NCI-H526 treated with DMSO at 0.1 percent for 48 hours (cell line): ENCODE results near the gene SPTSSB.

ENCODE experiments used
- DNase-seq: peaks from one replicate; lab custom pipeline; 2025; lab: John Stamatoyannopoulos, UW

Gene SPTSSB

DNA sequence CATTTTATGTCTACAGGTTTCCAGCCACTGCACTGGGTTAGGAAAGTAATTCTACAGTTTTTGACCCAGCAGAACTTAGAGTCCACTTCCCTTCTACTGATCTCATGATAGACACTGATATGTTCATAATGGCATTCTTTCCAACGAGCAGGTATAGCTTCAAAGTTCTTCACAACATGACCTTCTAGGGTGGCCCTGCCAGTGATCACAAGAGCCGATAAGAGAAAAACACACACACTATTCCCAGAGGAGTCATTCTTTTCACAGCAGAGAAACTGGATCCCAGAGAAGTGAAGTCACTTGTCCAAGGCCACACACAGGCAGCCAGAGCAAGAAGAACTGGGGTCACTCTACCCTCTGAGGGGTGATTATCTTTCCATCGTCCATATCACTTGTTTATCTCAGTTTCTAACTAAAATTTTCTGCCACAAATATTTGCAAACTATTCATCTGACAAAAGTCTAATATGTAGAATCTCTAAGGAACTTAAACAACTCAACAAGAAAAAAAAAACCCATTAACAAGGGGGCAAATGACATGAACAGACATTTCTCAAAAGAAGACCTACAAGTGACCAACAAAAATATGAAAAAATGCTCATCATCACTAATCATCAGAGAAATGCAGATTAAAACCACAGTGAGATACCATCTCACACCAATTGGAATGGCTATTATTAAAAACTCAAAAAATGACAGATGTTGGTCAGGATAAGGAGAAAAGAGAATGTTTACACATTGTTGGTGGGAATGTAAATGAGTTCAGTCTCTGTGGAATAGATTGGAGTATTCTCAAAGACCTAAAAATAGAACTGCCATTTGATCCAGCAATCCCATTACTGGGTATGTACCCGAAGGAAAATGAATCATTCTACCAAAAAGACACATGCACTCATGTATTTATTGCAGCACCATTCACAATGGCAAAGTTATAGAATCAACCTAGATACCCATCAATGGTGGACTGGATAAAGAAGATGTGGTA lies 31.5 kb downstream of the SPTSSB start:
- DNase-seq: peak; percentile 51

DNA sequence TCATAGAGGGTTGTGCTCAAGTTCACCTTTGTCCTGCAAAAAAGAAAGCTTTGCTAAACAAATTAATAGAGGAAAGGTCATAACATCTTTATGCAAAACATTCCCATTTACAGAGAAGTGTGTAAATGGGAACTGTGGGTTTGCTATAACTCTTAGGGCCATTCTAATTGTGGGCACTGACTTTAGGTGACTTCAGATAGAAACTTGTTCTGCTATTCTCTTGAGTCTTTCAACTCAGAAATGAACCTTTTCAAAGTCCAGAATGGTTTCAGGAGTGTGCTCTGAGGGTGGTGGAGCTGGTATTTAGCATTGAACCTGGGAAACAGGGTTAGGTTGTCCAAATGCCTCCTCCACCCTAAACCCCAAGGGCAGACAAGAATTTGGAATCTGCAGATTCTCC lies 34.0 kb downstream of the SPTSSB start:
- peak; percentile 18 for DNase-seq

DNA sequence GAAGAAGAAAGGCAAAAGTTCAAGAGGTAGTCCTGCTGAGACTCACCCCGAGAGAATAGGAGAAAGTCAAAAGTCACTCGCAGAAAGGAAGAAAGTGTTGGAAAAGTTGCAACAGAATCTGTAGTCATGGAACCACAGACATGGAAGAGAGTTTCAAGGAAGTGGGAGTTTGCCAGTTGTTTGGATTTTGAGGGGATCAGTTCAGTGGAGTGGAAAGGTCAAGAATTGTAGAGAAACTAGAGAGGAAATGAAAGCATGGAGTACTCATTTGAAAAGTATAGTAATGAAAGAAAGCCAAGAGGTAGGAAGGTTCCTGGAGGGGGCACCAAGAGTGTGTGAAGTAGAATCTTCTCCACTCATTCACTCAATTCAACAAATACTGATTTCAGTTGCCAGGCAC lies 34.7 kb downstream of the SPTSSB start:
- DNase-seq: no peak

DNA sequence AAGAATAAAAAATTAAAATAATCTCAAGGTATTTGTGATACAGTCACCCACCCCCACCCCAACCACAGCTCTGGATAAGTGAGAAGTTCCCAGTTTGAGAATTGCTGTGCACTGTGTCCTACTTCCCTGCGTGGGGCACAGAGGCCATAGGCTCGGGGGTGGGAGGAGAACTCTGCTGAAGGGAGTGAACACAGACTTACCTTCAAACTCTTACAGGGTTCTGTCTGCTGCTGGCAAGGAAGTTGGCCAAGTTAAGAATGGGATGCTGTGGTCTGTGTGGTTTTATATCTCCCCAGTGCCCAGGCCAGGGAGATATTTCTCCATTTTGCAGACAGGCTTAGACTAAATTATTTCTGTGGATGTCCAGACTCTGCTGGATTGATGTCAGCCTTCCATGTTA lies 37.6 kb downstream of the SPTSSB start:
- no peak for DNase-seq

DNA sequence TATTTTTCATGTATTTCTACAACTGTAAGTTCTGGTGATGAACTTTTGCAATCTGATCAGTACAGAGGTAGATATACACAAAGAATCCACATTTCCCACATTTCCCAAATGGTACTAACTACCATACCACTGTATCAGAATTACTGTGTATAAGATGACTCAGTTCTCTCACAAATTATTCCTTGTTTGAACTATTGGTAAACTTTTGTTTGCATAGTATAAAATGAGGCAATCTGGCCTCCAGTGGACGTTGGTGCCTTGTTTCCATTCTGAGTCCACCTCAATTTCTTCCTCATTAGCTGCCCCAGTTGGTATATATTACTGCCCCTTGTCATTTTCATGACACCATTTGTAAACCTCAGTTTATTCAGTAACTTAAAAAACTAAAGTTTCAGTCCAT lies 38.5 kb downstream of the SPTSSB start:
- DNase-seq: no peak

DNA sequence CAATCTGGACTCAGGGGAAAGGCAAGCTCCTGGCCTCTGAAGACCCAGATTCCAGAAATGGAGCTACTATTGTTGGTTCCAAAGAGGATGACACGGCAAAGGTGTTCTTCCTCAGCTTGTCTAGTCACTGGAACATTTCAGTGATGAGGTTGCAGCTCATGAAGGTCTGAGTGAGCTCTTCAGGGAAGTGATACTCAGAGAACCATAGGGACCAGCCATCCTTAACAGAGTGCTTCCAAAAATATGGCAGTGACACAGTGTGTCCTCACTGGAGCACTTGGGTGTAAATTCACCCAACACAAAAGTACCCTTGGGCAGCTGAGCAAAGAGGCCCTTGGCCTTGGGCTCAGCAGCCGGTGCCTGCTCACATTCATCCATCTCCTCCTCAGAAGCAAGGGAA lies 46.3 kb downstream of the SPTSSB start:
- DNase-seq: no peak

DNA sequence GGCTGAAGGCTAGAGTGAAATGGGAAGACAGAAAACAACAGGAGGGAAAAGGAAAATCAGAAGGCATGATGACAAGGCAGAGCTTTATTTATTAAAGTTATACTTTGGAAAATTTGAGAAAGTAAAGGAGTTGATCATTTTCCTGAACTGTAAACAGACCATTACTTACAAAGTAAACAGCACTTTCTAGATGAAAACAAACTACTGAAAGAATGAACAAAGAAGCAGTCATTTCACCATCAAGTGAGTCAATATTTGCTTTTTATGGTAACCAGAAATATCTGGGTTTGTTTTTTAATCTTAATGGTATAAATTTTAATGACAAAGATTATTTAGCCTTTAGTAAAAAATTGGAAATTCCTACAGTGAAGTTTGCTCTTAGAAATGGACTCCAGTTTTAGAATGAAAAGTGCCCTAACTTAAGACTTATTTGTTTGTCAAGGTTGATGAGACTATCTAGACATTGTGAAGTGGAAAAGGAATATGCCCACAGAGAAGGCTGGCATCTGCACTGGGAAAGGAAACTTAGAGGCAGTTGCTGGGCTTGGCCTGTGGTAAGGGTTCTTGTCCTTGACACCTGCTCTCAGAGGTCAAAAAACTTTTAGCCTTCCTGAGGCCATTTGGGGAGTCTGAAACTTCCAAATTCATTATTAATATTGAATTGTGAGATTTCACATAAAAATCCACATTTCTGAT lies 47.2 kb downstream of the SPTSSB start:
- DNase-seq: no peak

DNA sequence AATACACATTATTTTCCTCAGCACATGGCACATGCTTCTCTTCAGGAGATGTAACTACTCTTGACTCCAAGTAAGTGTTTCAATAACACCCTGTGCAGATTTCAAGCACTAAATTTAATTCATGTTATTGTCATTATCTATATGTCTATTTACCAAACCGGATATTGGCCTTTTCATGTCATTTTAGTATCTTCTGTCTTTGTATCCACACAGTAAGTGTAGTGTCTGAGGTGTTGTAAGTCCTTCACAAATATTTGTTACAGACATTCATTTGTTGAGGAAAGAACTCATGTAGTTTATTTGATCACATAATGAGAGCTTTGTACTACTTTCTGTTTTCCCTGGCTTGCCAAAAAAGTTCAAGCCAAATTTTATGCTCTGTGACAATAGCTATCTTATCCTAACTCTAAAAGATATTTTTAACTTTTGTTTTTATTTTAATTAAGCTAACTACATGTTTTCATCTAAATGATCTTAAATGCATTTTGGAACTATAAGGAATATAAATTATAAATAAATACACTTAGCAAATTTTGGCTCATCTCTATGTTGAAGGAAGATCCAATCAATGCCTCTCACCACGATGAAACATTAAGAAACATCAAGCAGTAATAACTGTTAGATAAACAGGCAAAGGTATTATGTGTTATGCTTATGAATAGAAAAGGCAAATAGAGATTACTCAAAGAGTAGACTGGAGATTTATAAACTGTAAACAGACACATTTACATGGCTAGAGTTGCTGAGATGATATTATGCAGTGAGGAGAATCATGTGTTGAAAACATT lies 48.3 kb downstream of the SPTSSB start:
- no peak for DNase-seq

DNA sequence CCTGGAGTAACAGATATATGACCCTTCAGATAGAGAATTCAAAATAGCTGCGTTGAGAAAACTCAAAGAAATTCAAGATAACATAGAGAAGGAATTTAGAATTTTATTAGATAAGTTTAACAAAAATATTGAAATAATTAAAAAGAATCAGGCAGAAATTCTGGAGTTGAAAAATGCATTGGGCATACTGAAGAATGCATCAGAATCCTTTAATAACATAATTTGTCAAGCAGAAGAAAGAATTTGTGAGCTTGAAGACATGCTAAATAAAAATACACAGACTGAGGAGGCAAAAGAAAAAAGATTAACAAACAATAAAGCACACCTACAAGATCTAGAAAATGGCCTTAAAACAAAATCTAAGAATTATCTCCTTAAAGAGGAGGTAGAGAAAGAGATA lies 50.5 kb downstream of the SPTSSB start:
- DNase-seq: no peak

DNA sequence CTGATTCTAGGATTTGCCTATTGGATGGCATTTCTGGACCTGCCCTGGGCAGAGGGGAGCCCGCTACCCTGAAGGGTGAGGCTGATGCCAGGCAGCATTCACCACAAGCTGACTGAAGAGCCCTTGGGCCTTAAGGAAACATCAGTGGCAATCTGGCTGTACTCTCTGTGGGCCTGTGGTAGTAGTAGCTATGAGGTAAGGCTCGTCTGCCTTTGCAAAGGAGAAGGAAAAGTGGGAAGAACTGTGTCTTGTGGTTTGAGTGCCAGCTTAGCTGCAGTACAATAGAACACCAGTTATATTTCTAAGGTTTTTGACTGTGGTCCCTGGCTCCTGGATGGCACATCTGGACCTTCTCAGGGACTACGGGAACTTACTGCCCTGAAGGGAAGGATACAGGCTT lies 51.5 kb downstream of the SPTSSB start:
- no peak for DNase-seq

DNA sequence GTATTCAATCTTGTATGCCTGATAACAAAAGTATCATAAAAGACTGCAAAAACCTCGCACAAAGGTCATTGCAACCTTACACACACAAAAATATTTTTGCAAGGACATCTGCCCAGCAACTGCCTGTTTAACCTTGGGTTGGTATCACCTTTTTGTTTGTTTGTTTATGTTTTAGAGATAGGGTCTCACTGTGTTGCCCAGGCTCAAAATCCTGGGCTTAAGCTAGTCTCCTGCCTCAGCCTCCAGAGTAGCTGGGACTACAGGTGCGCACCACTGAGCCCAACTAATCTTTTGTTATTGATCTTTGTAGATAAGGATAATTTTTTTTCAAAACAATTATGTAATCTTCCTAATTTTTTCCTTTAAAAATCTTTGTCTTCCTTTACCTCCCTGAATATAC lies 54.2 kb downstream of the SPTSSB start:
- no peak for DNase-seq

DNA sequence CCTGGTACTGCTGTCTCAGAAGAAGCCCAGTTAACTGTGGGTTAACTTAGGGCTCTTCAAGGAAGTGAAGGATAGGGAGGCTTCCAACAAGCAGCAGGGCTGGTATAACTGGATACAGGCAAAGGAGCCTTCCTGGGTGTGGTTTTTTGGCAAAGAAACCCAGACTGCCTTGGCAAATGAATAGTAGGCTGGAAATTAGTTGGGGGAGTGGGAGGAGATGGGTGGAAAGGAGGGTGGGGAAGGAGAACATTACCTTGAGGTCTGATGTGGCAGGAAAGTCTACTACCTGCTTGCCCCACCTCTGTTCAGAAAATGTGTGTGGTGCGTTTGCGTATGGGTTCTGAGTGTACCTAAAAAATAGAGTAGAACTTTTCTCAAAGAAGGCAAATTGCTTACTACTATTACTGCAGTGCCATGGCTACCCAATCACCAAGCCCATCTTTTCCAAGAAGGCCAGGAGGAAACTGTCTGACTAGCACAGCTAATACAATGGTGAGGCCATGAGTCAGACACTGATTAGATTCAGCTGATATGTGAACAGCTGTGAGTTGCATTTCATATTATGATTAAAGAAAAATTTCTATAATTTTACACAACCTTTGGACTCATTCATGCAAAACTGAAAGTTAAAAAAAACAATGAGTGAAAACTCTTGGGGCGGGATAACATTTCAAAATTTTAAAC lies 55.2 kb downstream of the SPTSSB start:
- no peak for DNase-seq

DNA sequence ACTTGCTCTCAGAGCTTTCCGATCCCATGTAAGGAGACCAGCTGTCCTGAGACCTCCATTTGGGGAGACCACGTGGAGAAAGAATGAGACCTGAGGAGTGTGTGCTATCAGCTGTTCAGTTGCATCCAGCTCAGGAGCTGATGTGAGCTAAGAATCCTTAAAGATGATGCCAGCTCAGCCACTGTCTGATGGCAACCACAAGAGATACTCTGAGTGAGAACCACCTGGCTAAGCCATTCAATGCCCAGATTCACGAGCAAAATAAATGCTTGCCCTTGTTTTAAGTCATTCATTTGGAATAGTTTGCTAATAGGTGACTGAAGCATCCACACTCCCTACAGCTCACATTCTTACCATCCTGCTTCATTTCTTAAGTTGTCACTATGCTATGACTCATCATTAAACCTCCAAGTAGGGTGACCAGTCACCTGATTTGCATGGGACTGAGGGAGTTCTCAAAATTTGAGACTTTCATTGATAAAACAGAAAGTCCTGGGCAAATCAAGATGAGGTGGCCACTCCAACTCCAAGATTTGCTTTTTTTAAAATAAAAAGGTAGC lies 56.4 kb downstream of the SPTSSB start:
- DNase-seq: no peak

DNA sequence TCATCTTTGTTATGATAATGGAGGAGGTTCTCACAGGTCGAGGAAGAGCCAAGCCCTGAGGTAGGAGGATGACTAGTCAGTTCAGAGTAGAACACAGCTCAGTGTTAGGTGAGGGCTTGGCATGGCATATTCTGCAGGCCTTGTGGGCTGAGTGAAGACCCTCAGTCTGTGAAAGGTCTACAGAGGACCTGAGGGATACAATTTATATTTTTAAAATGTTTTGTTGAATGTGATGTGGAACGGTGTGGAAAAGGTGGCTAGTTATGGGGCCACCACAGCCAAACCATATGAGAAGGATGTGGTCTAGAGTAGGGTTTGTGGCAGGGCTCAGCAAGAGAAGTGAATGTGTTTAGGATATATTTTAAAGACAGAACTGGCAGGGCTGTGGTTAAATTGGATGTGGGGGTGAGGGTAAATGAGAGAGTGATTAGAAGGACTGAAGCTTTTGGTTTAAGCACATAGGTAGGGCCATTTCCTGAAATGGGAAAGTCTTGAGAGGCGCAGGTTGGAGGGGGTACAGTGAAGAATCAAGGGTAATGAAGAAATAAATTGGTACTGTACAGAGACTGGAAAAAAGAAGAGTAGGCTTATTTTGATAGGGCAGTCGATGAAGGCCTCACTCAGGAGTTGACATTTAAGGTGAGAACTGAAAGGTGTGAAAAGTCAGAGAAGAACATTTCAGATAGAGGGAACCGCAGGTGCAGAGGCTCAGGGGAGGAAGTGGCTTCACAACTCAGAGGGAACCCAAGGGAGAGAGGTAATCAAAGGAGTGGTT lies 60.5 kb downstream of the SPTSSB start:
- no peak for DNase-seq

DNA sequence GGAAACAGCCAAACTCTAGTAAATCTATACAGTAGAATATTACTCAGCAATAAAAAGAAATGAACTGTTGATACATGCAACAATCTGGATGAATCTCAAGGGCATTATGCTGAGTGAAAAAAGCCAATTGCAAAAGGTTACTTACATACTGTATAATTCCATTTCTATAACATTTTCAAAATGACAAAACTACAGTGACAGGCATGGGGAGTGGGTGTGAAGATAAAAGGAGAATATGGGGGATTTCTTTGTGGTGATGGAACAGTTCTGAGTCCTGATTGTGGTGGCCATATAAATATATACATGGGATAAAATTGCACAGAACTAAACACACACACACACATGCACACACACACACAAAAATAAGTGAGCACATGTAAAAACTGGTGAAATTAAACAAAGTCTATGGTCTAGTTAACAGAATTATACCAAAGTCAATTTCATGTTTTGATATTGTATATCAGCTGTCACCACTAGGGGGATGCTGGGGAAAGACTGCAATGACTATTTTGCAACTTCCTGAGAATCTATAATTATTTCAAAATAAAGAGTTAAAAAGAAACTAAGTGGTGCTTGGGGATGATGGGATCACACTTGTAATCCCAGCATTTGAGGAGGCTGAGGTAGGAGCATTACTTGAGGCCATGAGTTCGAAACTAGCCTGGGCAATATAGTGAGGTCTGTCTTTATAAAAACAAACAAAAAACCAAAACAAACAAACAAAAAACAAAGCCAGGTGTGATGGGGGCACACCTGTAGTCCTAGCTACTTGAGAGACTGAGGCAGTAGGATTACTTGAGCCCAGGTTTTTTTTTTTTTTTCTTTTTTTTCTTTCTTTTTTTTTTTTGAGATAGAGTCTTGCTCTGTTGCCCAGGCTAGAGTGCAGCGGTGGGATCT lies 66.0 kb downstream of the SPTSSB start:
- DNase-seq: no peak

DNA sequence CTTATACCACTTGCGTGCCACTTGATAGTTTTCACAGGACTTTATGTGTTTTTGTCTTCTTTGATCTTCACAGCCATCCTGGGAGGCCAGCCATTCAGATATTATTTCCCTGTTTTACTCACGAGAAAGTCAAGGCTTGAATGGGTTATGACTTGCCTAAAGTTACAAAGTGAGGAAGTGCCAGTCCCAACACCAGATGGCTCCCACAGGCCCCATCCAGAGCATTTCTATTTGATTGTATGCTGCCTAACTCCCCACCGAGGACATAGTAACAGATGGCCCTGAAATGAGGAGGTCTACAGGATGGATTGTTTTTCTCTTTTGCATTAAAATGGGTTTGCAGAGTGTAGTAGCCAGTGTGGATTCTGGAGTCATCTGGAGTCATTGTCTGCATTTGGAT lies 74.5 kb downstream of the SPTSSB start:
- DNase-seq: no peak

DNA sequence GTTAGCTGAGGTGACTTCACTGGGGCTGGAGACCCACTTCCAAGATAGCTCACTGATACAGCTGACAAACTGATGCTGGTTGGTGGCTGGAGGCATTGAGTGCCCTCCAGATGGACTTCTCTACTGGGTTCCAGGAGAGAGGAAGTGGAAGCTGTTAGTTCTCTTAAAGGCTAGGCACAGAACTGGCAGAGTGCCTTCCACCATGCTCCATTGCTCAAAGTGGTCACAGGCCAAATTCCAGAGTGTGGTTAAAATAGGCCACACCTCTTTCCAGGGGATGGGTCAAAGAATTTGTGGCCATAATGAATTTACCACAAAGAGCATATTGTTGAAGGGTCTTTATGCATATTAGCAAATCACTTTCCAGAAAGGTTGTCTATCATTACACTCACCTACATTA lies 76.0 kb downstream of the SPTSSB start:
- no peak for DNase-seq
